MCF 10A (cell line): ENCODE results near the gene MC4R. TPM values are rescaled to one million over a fixed set of nuclear protein-coding genes. Genes with fewer than 3 reads are reported as not detected.
"Not testable (repeated sequence)": the region's sequence is repeated elsewhere in the genome, so short reads cannot be mapped to it uniquely, and the experiment has no call there.

ENCODE experiments used
- Bru-seq: library from RNA; stranded (reverse); fragments of 400-500 nt; gene quantifications from one replicate; lab custom pipeline; 2021; lab: Mats Ljungman, UMichigan
- BruChase-seq, 2 experiments: library from RNA; stranded (reverse); fragments of 400-500 nt; gene quantifications; one replicate each; lab custom pipeline; 2021; lab: Mats Ljungman, UMichigan
- BruUV-seq: library from RNA; stranded (reverse); fragments of 400-500 nt; replicated peaks from 2 replicates; lab custom pipeline; 2021; lab: Mats Ljungman, UMichigan
- CTCF ChIA-PET: fragments of 300-600 bp; sonication (Branson Sonifier 250); formaldehyde crosslinking; extraction: SDS; loops from one replicate; lab custom pipeline; 2021; ENCODE audit warnings: antibody characterized with exemption, inconsistent platforms; lab: Yijun Ruan, JAX
- POLR2A ChIA-PET: fragments of 300-600, 350-650 bp; sonication (Branson Sonifier 250); formaldehyde crosslinking; extraction: SDS; loops from one replicate; lab custom pipeline; 2020; ENCODE audit warnings: antibody characterized with exemption, inconsistent platforms; lab: Yijun Ruan, JAX
- DNase-seq: peaks from one replicate; pipeline ENCODE4 v3.0.0-alpha.2; 2018; ENCODE audit not compliant: unreplicated experiment
- H3K27ac Mint-ChIP-seq: one replicate; pipeline ENCODE4 v1.8.0; 2022; ENCODE audit warnings: mild to moderate bottlenecking, low read depth, mixed read lengths; ENCODE audit not compliant: unreplicated experiment
- H3K27me3 Mint-ChIP-seq: one replicate; pipeline ENCODE4 v1.8.0; 2022; ENCODE audit warnings: mixed read lengths; ENCODE audit not compliant: insufficient read depth, unreplicated experiment
- H3K36me3 Mint-ChIP-seq: one replicate; pipeline ENCODE4 v1.8.0; 2022; ENCODE audit warnings: mild to moderate bottlenecking, moderate library complexity, mixed read lengths; ENCODE audit not compliant: insufficient read depth, unreplicated experiment
- H3K4me1 Mint-ChIP-seq: one replicate; pipeline ENCODE4 v1.8.0; 2022; ENCODE audit warnings: mixed read lengths; ENCODE audit not compliant: insufficient read depth, unreplicated experiment
- H3K4me3 Mint-ChIP-seq: one replicate; pipeline ENCODE4 v1.8.0; 2022; ENCODE audit warnings: mild to moderate bottlenecking, moderate library complexity, mixed read lengths; ENCODE audit not compliant: unreplicated experiment
- H3K9me3 Mint-ChIP-seq: one replicate; pipeline ENCODE4 v1.8.0; 2022; ENCODE audit warnings: mixed read lengths; ENCODE audit not compliant: unreplicated experiment
- intact Hi-C: fragments of 100-400 bp; cut with micrococcal nuclease; formaldehyde crosslinking; loops from 2 replicates; pipeline ENCODE4 v1.14.1; 2022
- long read RNA-seq: library from polyadenylated mRNA; stranded (forward); transcript quantifications from one replicate; pipeline ENCODE4 v2.0.0, GENCODE V29; 2022
- total RNA-seq: library from RNA; stranded (reverse); gene quantifications from 2 replicates; pipeline ENCODE4 v1.2.3, GENCODE V29; 2022
- TF ChIP-seq, protein P1 (sequence below): fragments of 200-600 bp; IDR thresholded peaks from one replicate; pipeline ENCODE4 v1.8.0; 2022; ENCODE audit warnings: antibody characterized with exemption, mild to moderate bottlenecking; ENCODE audit not compliant: unreplicated experiment

Gene MC4R
- total RNA-seq (not detected in 2 replicates), Bru-seq, nascent RNA (not detected), BruChase-seq, experiment 1, labeled RNA remaining after a 6-hour chase (not detected), BruChase-seq, experiment 2, labeled RNA remaining after a 2-hour chase (not detected)
- long read RNA-seq, result 0 reads

DNA sequence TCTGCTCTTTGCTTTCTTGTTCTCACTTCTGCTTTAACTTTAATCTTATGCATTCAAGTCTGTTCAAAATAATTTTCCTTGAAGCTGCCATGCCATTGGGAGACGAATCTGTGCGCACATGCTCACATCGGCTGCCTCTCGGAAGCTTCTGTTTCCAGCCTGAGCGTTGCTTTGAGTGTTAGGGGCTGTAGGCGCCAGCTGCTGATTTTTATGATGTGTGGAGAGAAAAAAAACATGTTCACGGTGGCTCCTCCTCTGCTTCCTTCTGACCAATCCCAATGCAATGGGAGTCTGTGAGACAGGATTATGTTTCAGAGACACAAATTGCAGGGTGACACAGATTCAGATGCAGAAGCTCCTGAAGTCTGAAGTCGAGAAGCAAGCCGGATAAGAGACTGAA is at the start of gene MC4R:
TSS of gene MC4R (minus strand) at position 180 of the 400 bp plus-strand sequence. CDS start 426 bp downstream, outside the sequence.
- no peaks in the 10 kb centered on the region for H3K9me3 Mint-ChIP-seq
- no peak within 1 kb of the TSS for H3K4me3 Mint-ChIP-seq
- H3K36me3 Mint-ChIP-seq, result no peaks in the 10 kb centered on the region
- ChIA-PET CTCF (no interaction called here), POLR2A (no interaction called here)
- TF ChIP-seq, protein P1, sequence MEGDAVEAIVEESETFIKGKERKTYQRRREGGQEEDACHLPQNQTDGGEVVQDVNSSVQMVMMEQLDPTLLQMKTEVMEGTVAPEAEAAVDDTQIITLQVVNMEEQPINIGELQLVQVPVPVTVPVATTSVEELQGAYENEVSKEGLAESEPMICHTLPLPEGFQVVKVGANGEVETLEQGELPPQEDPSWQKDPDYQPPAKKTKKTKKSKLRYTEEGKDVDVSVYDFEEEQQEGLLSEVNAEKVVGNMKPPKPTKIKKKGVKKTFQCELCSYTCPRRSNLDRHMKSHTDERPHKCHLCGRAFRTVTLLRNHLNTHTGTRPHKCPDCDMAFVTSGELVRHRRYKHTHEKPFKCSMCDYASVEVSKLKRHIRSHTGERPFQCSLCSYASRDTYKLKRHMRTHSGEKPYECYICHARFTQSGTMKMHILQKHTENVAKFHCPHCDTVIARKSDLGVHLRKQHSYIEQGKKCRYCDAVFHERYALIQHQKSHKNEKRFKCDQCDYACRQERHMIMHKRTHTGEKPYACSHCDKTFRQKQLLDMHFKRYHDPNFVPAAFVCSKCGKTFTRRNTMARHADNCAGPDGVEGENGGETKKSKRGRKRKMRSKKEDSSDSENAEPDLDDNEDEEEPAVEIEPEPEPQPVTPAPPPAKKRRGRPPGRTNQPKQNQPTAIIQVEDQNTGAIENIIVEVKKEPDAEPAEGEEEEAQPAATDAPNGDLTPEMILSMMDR, result no peak
- H3K4me1 Mint-ChIP-seq, result peaks cover 6% of the 10 kb centered on the region
- DNase-seq, result no peak
- peaks cover 90% of the 10 kb centered on the region for H3K27me3 Mint-ChIP-seq
- BruUV-seq, result no TSS peak
- H3K27ac Mint-ChIP-seq, result no peak within 1 kb of the TSS
- intact Hi-C loops, result no loop called here

DNA sequence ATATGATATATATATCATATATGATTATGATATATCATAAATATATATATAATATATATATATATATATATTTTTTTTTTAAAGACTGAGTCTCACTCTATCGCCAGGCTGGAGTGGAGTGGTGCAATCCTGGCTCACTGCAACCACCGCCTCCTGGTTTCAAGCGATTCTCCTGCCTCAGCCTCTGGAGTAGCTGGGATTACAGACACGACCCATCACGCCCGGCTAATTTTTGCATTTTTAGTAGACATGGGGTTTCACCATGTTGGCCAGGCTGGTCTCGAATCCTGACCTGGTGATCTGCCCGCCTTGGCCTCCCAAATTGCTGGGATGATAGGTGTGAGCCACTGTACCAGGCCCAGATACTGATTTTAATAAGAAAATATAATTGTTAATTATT is 49.7 kb upstream of the MC4R start:
- intact Hi-C loops, POLR2A ChIA-PET, H3K4me1 Mint-ChIP-seq, CTCF ChIA-PET, DNase-seq, H3K27ac Mint-ChIP-seq, H3K36me3 Mint-ChIP-seq, BruUV-seq, H3K9me3 Mint-ChIP-seq, H3K4me3 Mint-ChIP-seq: not testable (repeated sequence)
- peaks cover 71% of the 10 kb centered on the region for H3K27me3 Mint-ChIP-seq

DNA sequence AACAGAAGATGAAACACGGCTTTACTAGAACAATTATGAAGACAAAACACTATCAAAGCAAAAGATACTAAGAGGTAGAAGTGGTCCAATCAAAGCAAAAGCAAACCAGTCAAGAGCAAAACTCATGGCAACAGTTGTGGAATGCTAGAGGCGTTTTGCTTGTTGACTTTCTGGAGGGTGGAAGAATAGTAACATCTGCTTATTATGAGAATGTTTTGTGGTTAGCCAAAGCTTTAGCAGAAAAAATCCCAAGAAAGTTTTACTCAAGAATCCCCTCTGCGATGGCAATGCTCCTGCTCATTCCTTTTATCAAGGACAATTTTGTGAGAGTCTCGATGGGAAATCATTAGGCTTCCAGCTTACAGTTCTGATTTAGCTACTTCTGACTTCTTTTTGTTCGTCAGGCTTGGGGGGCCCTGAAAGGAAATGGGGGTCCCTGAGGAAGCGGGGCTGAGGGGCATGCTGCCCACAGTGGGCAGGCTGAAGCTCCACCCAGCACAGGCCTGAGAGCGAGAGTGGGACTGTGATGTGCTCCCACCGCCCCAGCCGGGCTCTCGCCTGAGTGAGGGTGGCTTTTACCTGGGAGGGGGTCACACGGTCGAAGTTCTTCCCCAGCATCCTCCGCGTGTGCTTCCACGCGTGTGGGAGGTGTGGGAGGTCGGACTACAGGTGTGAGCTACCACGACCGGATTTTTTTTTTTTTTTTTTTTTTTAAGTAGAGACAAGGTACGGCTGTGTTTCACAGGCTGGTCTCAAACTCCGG is 49.0 kb upstream of the MC4R start:
- no TSS peak for BruUV-seq
- Mint-ChIP-seq H3K4me3 (no peak overlapping the region), H3K9me3 (no peaks in the 10 kb centered on the region), H3K27ac (no peak overlapping the region), H3K4me1 (no peaks in the 10 kb centered on the region), H3K36me3 (no peaks in the 10 kb centered on the region), H3K27me3 (peaks cover 71% of the 10 kb centered on the region)
- ChIA-PET CTCF (interaction anchor here (0.6 kb wide), 1 partner anchor 193 kb away, joined by 3 read pairs; no protein-coding TSS in a partner anchor), POLR2A (no interaction called here)
- intact Hi-C loops, result no loop called here
- DNase-seq, result no peak
- TF ChIP-seq, protein P1, result no peak

DNA sequence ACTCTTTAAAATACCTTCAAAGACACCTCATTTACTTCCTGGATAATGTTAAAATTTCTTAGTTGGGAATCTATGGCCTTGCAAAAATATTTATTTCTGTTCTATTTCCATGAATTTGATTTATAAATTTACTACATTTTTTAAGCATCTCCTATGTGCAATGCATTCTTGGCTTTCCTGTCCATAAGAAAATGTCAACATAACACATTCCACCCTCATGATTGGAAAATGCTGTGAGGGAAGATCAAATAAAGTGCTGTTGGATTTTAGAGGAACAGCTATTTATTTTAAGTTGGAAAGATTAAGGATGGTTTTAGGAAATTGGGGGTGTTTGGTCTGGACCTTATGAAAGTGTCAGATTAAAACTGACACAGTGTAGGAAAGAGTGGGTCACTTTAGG is 45.4 kb upstream of the MC4R start:
- ChIA-PET CTCF (interaction anchor here (0.6 to 3.5 kb wide), 2 partner anchors 422 to 432 kb away, joined by 3 to 23 read pairs; no protein-coding TSS in a partner anchor), POLR2A (no interaction called here)
- BruUV-seq, result no TSS peak

More for the DNA sequence above, 45.4 kb upstream of the MC4R start:
- Mint-ChIP-seq H3K27ac (no peak overlapping the region), H3K36me3 (no peaks in the 10 kb centered on the region), H3K27me3 (peaks cover 63% of the 10 kb centered on the region), H3K9me3 (no peaks in the 10 kb centered on the region), H3K4me1 (no peaks in the 10 kb centered on the region), H3K4me3 (no peak overlapping the region)
- TF ChIP-seq, protein P1, result no peak
- intact Hi-C loops, result loop anchor here (5.0 kb wide), 1 partner anchor 581 kb away; no protein-coding TSS in a partner anchor
- DNase-seq, result no peak
